ENCODE measurements around the gene PFDN6. TPM values are rescaled to one million over a fixed set of nuclear protein-coding genes. Genes with fewer than 3 reads are reported as not detected.
A peak's percentile ranks its signal among the peaks of the same experiment; 100 is the strongest.

PFDN6 gene
- total and polyA plus RNA-seq, 2 of the 13 experiments (the other 11 are each of a cell fraction or from before 2014, with no cell fraction given): 75.5 to 87.0 TPM

- TF ChIP-seq BCLAF1 (IDR thresholded peaks at IDR 0.05): no peak
- TF ChIP-seq FOSL2 (CRISPR knock-in tag; IDR thresholded peaks at IDR 0.05): peak; percentile 35; the same call in 1 of the 2 replicates
- TF ChIP-seq ZNF792 (CRISPR knock-in tag; IDR thresholded peaks at IDR 0.05): peak; percentile 17; the same call in 1 of the 2 replicates
- TF ChIP-seq, protein P1, sequence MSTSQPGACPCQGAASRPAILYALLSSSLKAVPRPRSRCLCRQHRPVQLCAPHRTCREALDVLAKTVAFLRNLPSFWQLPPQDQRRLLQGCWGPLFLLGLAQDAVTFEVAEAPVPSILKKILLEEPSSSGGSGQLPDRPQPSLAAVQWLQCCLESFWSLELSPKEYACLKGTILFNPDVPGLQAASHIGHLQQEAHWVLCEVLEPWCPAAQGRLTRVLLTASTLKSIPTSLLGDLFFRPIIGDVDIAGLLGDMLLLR (CRISPR knock-in tag; IDR thresholded peaks at IDR 0.05): peak; percentile 30; the same call in 1 of the 2 replicates
- peak; percentile 39; the same call in 1 of the 2 replicates for TF ChIP-seq ESRRA (CRISPR knock-in tag; IDR thresholded peaks at IDR 0.05; ENCODE audit: low read depth)
- 0 out of 2 replicates have a peak, but pooled peaks have one; percentile 15 for TF ChIP-seq ZFP37 (CRISPR knock-in tag; IDR thresholded peaks at IDR 0.05; ENCODE audit: borderline replicate concordance)
- TF ChIP-seq ZNF788 (CRISPR knock-in tag; IDR thresholded peaks at IDR 0.05; ENCODE audit: borderline replicate concordance): 0 out of 2 replicates have a peak, but pooled peaks have one; percentile 66
- TF ChIP-seq, protein P2, sequence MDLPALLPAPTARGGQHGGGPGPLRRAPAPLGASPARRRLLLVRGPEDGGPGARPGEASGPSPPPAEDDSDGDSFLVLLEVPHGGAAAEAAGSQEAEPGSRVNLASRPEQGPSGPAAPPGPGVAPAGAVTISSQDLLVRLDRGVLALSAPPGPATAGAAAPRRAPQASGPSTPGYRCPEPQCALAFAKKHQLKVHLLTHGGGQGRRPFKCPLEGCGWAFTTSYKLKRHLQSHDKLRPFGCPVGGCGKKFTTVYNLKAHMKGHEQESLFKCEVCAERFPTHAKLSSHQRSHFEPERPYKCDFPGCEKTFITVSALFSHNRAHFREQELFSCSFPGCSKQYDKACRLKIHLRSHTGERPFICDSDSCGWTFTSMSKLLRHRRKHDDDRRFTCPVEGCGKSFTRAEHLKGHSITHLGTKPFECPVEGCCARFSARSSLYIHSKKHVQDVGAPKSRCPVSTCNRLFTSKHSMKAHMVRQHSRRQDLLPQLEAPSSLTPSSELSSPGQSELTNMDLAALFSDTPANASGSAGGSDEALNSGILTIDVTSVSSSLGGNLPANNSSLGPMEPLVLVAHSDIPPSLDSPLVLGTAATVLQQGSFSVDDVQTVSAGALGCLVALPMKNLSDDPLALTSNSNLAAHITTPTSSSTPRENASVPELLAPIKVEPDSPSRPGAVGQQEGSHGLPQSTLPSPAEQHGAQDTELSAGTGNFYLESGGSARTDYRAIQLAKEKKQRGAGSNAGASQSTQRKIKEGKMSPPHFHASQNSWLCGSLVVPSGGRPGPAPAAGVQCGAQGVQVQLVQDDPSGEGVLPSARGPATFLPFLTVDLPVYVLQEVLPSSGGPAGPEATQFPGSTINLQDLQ (CRISPR knock-in tag; IDR thresholded peaks at IDR 0.05): peak; percentile 80; the same call in 1 of the 2 replicates
- TF ChIP-seq AFF4 (CRISPR knock-in tag; IDR thresholded peaks at IDR 0.05): no peak; the same call in 1 of the 2 replicates
- TF ChIP-seq KDM4B (CRISPR knock-in tag; IDR thresholded peaks at IDR 0.05): peak; percentile 54; the same call in 1 of the 2 replicates
- peak; percentile 70 for TF ChIP-seq ELF3 (CRISPR knock-in tag; IDR thresholded peaks at IDR 0.05)
- TF ChIP-seq ZNF362 (CRISPR knock-in tag; IDR thresholded peaks at IDR 0.05; ENCODE audit: borderline replicate concordance): no peak
- TF ChIP-seq MXD1 (CRISPR knock-in tag; IDR thresholded peaks at IDR 0.05): 0 out of 2 replicates have a peak, but pooled peaks have one; percentile 42
Observed at GRCh38 chr6:33313709-33314514, 24.5 kb downstream of the PFDN6 start, which contains the start of gene TAPBP (continued).
